ENCODE measurements around the gene RYK. TPM values are rescaled to one million over a fixed set of nuclear protein-coding genes. Genes with fewer than 3 reads are reported as not detected.

Gene RYK
- total and polyA plus RNA-seq, 2 donors (not counting 1 experiment from before 2014, with no cell fraction given) = 60.6 to 112 TPM

DNA sequence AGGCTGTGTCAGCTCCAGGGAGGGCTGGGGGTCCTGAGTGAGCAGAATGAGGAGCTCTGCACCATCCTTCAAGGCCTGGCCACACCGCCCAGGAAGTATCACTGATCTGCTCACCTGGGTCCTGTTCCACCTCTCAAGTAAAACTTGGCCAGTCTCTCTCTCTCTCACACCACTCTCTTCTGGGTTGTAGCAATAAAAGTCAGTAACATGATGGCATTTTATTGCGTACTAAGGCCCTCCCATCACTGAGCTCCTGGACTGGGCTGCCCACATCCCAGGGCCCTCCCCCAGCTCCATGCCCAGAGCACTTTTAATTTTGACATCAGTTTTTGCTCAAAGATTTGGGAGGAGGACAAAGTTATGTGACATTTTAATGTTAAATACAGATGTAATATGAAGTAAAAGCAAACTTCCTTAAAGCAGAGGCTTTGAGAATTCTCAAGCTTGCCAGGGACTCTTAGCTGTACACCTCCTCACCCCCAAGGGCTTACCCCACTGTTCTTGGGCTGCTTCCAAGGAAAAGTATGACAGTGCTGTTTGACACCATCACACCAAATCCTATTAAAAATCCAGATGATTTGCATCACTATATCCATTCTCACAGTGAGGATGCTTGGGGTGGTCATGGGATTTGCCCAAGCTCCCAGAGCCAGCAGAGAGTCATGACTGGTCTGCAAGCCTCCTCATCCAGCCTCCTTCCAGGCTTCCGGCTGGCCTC, 115.8 kb downstream of the RYK start:
- Histone ChIP-seq H3K27me3 (ENCODE audit: control insufficient read depth, insufficient read depth, low read length) (no peaks in the 10 kb centered on the region), H3K36me3 (ENCODE audit: control insufficient read depth, insufficient read depth, low read length) (no peaks in the 10 kb centered on the region), H3K79me2 (ENCODE audit: control insufficient read depth, insufficient read depth, low read length) (no peaks in the 10 kb centered on the region), H4K20me1 (ENCODE audit: control insufficient read depth, extremely low read depth, insufficient read depth, low read length) (no peaks in the 10 kb centered on the region), H3K4me1 (ENCODE audit: control insufficient read depth, extremely low read depth, insufficient read depth, low read length) (no peaks in the 10 kb centered on the region), H2AFZ (ENCODE audit: low read length) (no peak overlapping the region), H3K27ac (ENCODE audit: insufficient read depth, low read length) (no peak overlapping the region), H3K4me2 (ENCODE audit: extremely low read depth, insufficient read depth, low read length) (no peak overlapping the region), H3K9ac (ENCODE audit: insufficient read depth, low read length) (no peak overlapping the region), H3K9me3 (ENCODE audit: control insufficient read depth, insufficient read depth, low read depth, low read length) (no peaks in the 10 kb centered on the region), H3K4me3 (replicated peaks in 1 of 4; ENCODE audit: control extremely low read depth in 1 of 4, insufficient read depth in 1 of 4, low read depth in 3 of 4, low read length in 4 of 4) (no peak overlapping the region)
- TF ChIP-seq EZH2 (IDR thresholded peaks at IDR 0.05; ENCODE audit: low read length, missing control alignments) = no peak
- TF ChIP-seq, protein P1, sequence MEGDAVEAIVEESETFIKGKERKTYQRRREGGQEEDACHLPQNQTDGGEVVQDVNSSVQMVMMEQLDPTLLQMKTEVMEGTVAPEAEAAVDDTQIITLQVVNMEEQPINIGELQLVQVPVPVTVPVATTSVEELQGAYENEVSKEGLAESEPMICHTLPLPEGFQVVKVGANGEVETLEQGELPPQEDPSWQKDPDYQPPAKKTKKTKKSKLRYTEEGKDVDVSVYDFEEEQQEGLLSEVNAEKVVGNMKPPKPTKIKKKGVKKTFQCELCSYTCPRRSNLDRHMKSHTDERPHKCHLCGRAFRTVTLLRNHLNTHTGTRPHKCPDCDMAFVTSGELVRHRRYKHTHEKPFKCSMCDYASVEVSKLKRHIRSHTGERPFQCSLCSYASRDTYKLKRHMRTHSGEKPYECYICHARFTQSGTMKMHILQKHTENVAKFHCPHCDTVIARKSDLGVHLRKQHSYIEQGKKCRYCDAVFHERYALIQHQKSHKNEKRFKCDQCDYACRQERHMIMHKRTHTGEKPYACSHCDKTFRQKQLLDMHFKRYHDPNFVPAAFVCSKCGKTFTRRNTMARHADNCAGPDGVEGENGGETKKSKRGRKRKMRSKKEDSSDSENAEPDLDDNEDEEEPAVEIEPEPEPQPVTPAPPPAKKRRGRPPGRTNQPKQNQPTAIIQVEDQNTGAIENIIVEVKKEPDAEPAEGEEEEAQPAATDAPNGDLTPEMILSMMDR (conservative IDR thresholded peaks at IDR 0.05 in 1 of 2, IDR thresholded peaks at IDR 0.05 in 1 of 2; ENCODE audit: low read depth in 1 of 2, low read length in 2 of 2) = no peak
- DNase-seq (ENCODE audit: low read depth in 2 of 2) = no peak

DNA sequence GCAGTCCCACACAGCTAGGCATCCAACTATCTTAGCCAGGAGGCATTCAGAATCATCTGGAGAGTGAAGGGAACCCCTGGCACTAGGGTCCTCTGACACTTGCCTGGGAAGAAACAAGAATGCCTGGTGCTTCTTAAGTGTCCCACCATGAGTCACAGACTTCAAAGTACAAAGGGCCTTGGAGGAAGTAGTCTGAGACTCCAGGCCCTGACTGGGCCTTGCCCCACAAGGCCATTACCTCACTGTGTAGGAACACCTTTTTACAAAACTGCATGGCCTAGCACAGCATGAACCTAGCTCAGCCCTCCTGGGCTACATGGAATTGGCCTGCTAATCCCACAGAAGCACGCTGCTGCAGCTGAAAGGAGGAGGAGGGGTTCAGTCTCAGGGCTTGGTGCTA, 116.4 kb downstream of the RYK start:
- TF ChIP-seq, protein P1 (conservative IDR thresholded peaks at IDR 0.05 in 1 of 2, IDR thresholded peaks at IDR 0.05 in 1 of 2; ENCODE audit: low read depth in 1 of 2, low read length in 2 of 2) = no peak
- TF ChIP-seq EZH2 (IDR thresholded peaks at IDR 0.05; ENCODE audit: low read length, missing control alignments) = no peak
- Histone ChIP-seq H2AFZ (ENCODE audit: low read length) (no peak overlapping the region), H3K79me2 (ENCODE audit: control insufficient read depth, insufficient read depth, low read length) (no peaks in the 10 kb centered on the region), H4K20me1 (ENCODE audit: control insufficient read depth, extremely low read depth, insufficient read depth, low read length) (no peaks in the 10 kb centered on the region), H3K27me3 (ENCODE audit: control insufficient read depth, insufficient read depth, low read length) (no peaks in the 10 kb centered on the region), H3K4me2 (ENCODE audit: extremely low read depth, insufficient read depth, low read length) (no peak overlapping the region), H3K27ac (ENCODE audit: insufficient read depth, low read length) (no peak overlapping the region), H3K36me3 (ENCODE audit: control insufficient read depth, insufficient read depth, low read length) (no peaks in the 10 kb centered on the region), H3K9ac (ENCODE audit: insufficient read depth, low read length) (no peak overlapping the region), H3K4me3 (replicated peaks in 1 of 4; ENCODE audit: control extremely low read depth in 1 of 4, insufficient read depth in 1 of 4, low read depth in 3 of 4, low read length in 4 of 4) (no peak overlapping the region), H3K4me1 (ENCODE audit: control insufficient read depth, extremely low read depth, insufficient read depth, low read length) (no peaks in the 10 kb centered on the region), H3K9me3 (ENCODE audit: control insufficient read depth, insufficient read depth, low read depth, low read length) (no peaks in the 10 kb centered on the region)
- DNase-seq (ENCODE audit: low read depth in 2 of 2) = peak in 1 of 2 donors; percentile 9

DNA sequence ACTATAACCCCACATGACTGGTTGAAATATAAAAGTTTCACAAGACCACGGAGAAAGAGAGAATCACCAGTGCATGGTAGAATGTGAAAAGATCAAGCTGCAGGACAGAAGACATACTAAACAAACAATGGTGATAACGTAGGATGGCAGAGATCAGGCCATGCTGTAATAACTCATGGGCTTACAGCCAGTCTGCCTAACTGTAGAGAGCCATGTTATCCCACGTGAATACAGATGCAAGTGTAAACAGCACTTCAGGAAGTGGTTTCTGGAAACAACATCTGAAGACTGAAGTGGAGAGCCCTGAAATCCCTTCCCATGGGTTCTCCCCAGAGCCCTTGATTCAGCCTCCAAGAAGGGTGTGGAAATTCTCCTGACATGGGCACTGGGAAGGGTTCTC, 117.7 kb downstream of the RYK start:
- Histone ChIP-seq H3K9ac (ENCODE audit: insufficient read depth, low read length) (no peak overlapping the region), H3K9me3 (ENCODE audit: control insufficient read depth, insufficient read depth, low read depth, low read length) (no peaks in the 10 kb centered on the region), H3K27me3 (ENCODE audit: control insufficient read depth, insufficient read depth, low read length) (no peaks in the 10 kb centered on the region), H3K27ac (ENCODE audit: insufficient read depth, low read length) (no peak overlapping the region), H4K20me1 (ENCODE audit: control insufficient read depth, extremely low read depth, insufficient read depth, low read length) (no peaks in the 10 kb centered on the region), H3K79me2 (ENCODE audit: control insufficient read depth, insufficient read depth, low read length) (no peaks in the 10 kb centered on the region), H3K4me3 (replicated peaks in 1 of 4; ENCODE audit: control extremely low read depth in 1 of 4, insufficient read depth in 1 of 4, low read depth in 3 of 4, low read length in 4 of 4) (no peak overlapping the region), H3K4me2 (ENCODE audit: extremely low read depth, insufficient read depth, low read length) (no peak overlapping the region), H2AFZ (ENCODE audit: low read length) (no peak overlapping the region), H3K4me1 (ENCODE audit: control insufficient read depth, extremely low read depth, insufficient read depth, low read length) (no peaks in the 10 kb centered on the region), H3K36me3 (ENCODE audit: control insufficient read depth, insufficient read depth, low read length) (no peaks in the 10 kb centered on the region)
- no peak for TF ChIP-seq EZH2 (IDR thresholded peaks at IDR 0.05; ENCODE audit: low read length, missing control alignments)
- TF ChIP-seq, protein P1 (conservative IDR thresholded peaks at IDR 0.05 in 1 of 2, IDR thresholded peaks at IDR 0.05 in 1 of 2; ENCODE audit: low read depth in 1 of 2, low read length in 2 of 2) = no peak
- DNase-seq (ENCODE audit: low read depth in 2 of 2) = peak in 1 of 2 donors; percentile 17
